LNCAP (cell line): ENCODE data around the gene PLAC1.

ENCODE experiments used
- CTCF ChIP-seq: fragments of 450-650 bp; IDR thresholded peaks from 2 replicates; pipeline ENCODE4 v1.5.1; 2017; ENCODE audit warnings: mild to moderate bottlenecking

Gene PLAC1

GRCh38 chrX:134548257-134549201 lies 109.7 kb downstream of the PLAC1 start:
- TF ChIP-seq CTCF = no peak

- TF ChIP-seq CTCF = no peak
These were observed 111.1 kb downstream of the PLAC1 start for GRCh38 chrX:134547047-134547679.

GRCh38 chrX:134546187-134546586 lies 112.1 kb downstream of the PLAC1 start:
- no peak for TF ChIP-seq CTCF

GRCh38 chrX:134545510-134545909 lies 112.8 kb downstream of the PLAC1 start:
- no peak for TF ChIP-seq CTCF

- TF ChIP-seq CTCF = no peak
These were observed 113.6 kb downstream of the PLAC1 start for GRCh38 chrX:134544513-134545151.

- TF ChIP-seq CTCF = no peak
These were observed 114.1 kb downstream of the PLAC1 start for GRCh38 chrX:134544135-134544512.

- no peak for TF ChIP-seq CTCF
These were observed 115.0 kb downstream of the PLAC1 start for GRCh38 chrX:134543288-134543687.
